Measurements from ENCODE around the gene PHF1. TPM values are rescaled to one million over a fixed set of nuclear protein-coding genes. Genes with fewer than 3 reads are reported as not detected.

PHF1 gene
- total and polyA plus RNA-seq, 2 of the 4 experiments (the other 2 are of a cell fraction), result 9.0 to 47.2 TPM

DNA sequence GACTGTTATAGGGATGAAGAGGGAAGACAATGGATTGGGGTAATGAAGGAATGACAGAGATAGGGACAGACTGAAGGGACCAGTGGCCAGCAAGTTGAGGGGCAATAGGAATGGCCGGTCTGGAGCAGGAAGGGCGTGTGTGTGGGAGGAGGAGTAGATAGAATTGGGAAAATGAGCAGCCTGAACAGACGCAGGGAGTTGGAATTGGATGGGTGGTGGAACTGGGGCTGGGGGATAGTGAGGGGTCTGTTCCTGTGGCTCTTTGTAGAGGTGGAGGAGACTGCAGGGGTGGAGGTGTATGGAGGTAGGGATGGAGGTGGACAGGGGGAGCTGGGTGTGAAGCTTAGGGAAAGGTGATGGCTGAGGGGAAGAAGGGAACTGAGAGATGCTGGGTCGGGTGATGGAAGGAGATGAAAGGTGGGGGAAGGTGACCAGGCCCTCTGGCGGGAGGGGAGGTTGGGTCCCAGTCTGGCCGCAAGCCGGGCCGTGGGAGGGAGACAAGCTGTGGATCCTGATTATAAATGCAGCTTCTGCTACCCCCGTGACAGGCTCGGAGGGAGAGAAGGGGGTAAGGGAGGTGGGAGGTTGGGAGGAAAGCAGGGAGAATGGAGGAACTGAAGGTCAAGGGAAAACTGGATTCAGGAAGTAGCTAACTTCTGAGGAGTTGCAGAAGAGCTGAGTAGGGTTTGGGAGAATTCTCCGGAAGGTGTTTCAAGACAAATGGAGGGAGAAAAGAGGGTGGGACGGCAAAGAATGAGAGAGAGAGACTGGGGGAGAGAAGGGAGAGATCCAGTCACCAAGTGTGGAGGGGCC lies 14.2 kb downstream of the PHF1 start:
- peak overlapping the region; percentile 45 for H4K5ac ChIP-seq (ENCODE audit: low read depth, low read length)
- peak overlapping the region; percentile 66 for H3K23ac ChIP-seq (ENCODE audit: low read depth, low read length)
- dilution Hi-C loops (cut with HindIII; ENCODE audit: low sequenced_read_pairs, unreplicated experiment) (no loop called here), in situ Hi-C loops (cut with MboI; ENCODE audit: low sequenced_read_pairs) (no loop called here), intact Hi-C loops (cut with micrococcal nuclease) (loop anchor here (1.0 kb wide), 1 partner anchor 34 kb away; the partner anchor contains the start of gene KIFC1)
- H3K14ac ChIP-seq (replicated peaks; ENCODE audit: low read depth, low read length), result peak overlapping the region; percentile 85
- H3K79me1 ChIP-seq (ENCODE audit: low read depth in 1 of 2, low read length in 2 of 2), result peaks cover 23 to 90% of the 10 kb centered on the region in 2 experiments
- no peak for DNase-seq
- peak overlapping the region; percentile 93 for H2BK5ac ChIP-seq (ENCODE audit: low read depth, low read length, poor library complexity, severe bottlenecking)
- POLR2A ChIA-PET (ENCODE audit: unreplicated experiment), result no interaction called here
- H3K27ac ChIP-seq (ENCODE audit: insufficient read depth, low read length), result peak overlapping the region; percentile 91
- TF ChIP-seq POLR2A (IDR thresholded peaks at IDR 0.05; ENCODE audit: low read depth, low read length), result no peak
- no peak for TF ChIP-seq RCOR1 (IDR thresholded peaks at IDR 0.05; ENCODE audit: insufficient replicate concordance, low read length)
- peak overlapping the region; percentile 99 for H2AK9ac ChIP-seq (replicated peaks; ENCODE audit: low read depth, low read length, poor library complexity)
- peaks cover 17% of the 10 kb centered on the region for H3K36me3 ChIP-seq (ENCODE audit: control insufficient read depth, insufficient read depth, low read length)
- H3K4me1 ChIP-seq (ENCODE audit: control insufficient read depth, insufficient read depth, low read length), result peaks cover 31% of the 10 kb centered on the region
- H2BK120ac ChIP-seq (ENCODE audit: low read depth, low read length), result peak overlapping the region; percentile 68
- H4K91ac ChIP-seq (ENCODE audit: insufficient read depth, low read depth, low read length), result peak overlapping the region; percentile 89
- ATAC-seq (ENCODE audit: low read depth), result no peak; the same call in 1 of the 2 replicates
- H3K9ac ChIP-seq (ENCODE audit: low read depth, low read length), result peak overlapping the region; percentile 89
- H3K4me3 ChIP-seq (ENCODE audit: insufficient read depth, low read depth, low read length), result peak overlapping the region; percentile 56
- no peaks in the 10 kb centered on the region for H3K27me3 ChIP-seq (ENCODE audit: control insufficient read depth, insufficient read depth, low read length)
- H3K18ac ChIP-seq (ENCODE audit: low read depth, low read length), result peak overlapping the region; percentile 38
- peak overlapping the region; percentile 94 to 99 for H4K8ac ChIP-seq (ENCODE audit: low read depth in 2 of 2, low read length in 2 of 2)
- no peaks in the 10 kb centered on the region for H3K9me3 ChIP-seq (ENCODE audit: control insufficient read depth, insufficient read depth, low read length)
- H4K20me1 ChIP-seq (ENCODE audit: insufficient read depth, low read length), result peaks cover 22% of the 10 kb centered on the region
- 11% methylated on average over 8 of the region's 12 CpGs; no CpG with 5 or more reads in 1 of the 2 experiments for WGBS, 2 experiments (ENCODE audit: extremely low coverage in 2 of 2, insufficient read length in 1 of 2)
- peak overlapping the region; percentile 79 for H3K4ac ChIP-seq (ENCODE audit: low read depth, low read length)
- CTCF ChIA-PET, result interaction anchor here (1.1 to 1.4 kb wide), 2 partner anchors 11 to 25 kb away, joined by 3 read pairs; no protein-coding TSS in a partner anchor
- no peak overlapping the region; the same call in 2 of the 3 replicates for H2BK15ac ChIP-seq (ENCODE audit: low read depth, low read length)
- peak overlapping the region; percentile 86 for H2AFZ ChIP-seq (replicated peaks; ENCODE audit: low read length, poor library complexity)
- peaks cover 26% of the 10 kb centered on the region for H3K9me1 ChIP-seq (ENCODE audit: insufficient read depth, low read length)
- H2AK5ac ChIP-seq (ENCODE audit: low read depth, low read length), result peak overlapping the region; percentile 95
- peak overlapping the region; percentile 96 for H3K56ac ChIP-seq (ENCODE audit: extremely low read depth, insufficient read depth, low read length)
- no peak overlapping the region for H2BK20ac ChIP-seq (ENCODE audit: low read depth, low read length)
- BruUV-seq (replicated peaks), result no TSS peak
- peak overlapping the region; percentile 86 for H3K4me2 ChIP-seq (ENCODE audit: low read depth, low read length)
